ENCODE measurements around the gene RASSF1.

Gene RASSF1

DNA sequence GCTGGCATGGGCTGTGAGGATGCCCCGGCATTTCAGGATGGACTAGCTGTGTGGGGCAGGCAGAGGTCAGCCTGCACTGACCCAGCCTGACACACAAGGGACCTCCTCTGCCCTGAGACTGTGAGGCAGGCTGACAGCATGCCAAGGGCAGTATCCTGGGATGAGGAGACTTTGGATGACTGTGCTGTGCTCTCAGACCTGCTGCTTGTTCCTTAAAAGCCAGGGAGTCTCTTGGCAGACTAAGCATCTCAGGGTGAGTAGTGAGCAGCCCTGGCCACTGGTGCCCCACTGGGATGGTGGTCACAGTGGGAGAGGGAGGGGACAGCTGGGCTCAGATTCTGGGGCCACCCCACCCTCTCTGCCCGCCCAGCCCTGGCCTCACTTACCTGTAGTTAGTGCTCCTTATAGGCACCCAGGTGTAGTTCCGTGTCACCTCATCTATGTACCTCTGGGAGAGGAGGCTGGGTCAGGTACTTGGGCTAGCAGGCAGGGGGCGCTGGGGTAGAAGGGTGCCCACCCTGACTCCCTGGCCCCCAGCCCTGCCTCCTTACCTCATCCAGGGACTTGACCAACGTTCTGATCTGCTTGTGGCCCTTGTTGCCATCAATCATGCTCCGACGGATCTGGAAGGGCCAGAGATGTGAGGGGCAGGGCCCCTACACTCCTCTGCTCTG, 34.8 kb upstream of the RASSF1 start:
- Histone ChIP-seq H3K36me3 (ENCODE audit: control insufficient read depth, insufficient read depth, low read length) (peaks cover 5% of the 10 kb centered on the region), H3K9ac (ENCODE audit: low read depth, low read length) (no peak overlapping the region), H3K27me3 (ENCODE audit: control insufficient read depth, insufficient read depth, low read length) (no peaks in the 10 kb centered on the region), H3K9me3 (ENCODE audit: control insufficient read depth, insufficient read depth, low read length) (no peaks in the 10 kb centered on the region), H3K4me1 (ENCODE audit: control insufficient read depth, insufficient read depth, low read length) (peaks cover 2% of the 10 kb centered on the region), H3K4me3 (ENCODE audit: low read depth, low read length) (no peak overlapping the region)

GRCh38 chr3:50374363-50375257, 34.0 kb upstream of the RASSF1 start:
- Histone ChIP-seq H3K9me3 (ENCODE audit: control insufficient read depth, insufficient read depth, low read length) (no peaks in the 10 kb centered on the region), H3K27me3 (ENCODE audit: control insufficient read depth, insufficient read depth, low read length) (no peaks in the 10 kb centered on the region), H3K9ac (ENCODE audit: low read depth, low read length) (no peak overlapping the region), H3K36me3 (ENCODE audit: control insufficient read depth, insufficient read depth, low read length) (peaks cover 5% of the 10 kb centered on the region), H3K4me3 (ENCODE audit: low read depth, low read length) (no peak overlapping the region), H3K4me1 (ENCODE audit: control insufficient read depth, insufficient read depth, low read length) (peaks cover 2% of the 10 kb centered on the region)

GRCh38 chr3:50373146-50374051, 32.8 kb upstream of the RASSF1 start:
- Histone ChIP-seq H3K9ac (ENCODE audit: low read depth, low read length) (no peak overlapping the region), H3K27me3 (ENCODE audit: control insufficient read depth, insufficient read depth, low read length) (no peaks in the 10 kb centered on the region), H3K4me1 (ENCODE audit: control insufficient read depth, insufficient read depth, low read length) (peaks cover 2% of the 10 kb centered on the region), H3K4me3 (ENCODE audit: low read depth, low read length) (no peak overlapping the region), H3K36me3 (ENCODE audit: control insufficient read depth, insufficient read depth, low read length) (peaks cover 5% of the 10 kb centered on the region), H3K9me3 (ENCODE audit: control insufficient read depth, insufficient read depth, low read length) (no peaks in the 10 kb centered on the region)

DNA sequence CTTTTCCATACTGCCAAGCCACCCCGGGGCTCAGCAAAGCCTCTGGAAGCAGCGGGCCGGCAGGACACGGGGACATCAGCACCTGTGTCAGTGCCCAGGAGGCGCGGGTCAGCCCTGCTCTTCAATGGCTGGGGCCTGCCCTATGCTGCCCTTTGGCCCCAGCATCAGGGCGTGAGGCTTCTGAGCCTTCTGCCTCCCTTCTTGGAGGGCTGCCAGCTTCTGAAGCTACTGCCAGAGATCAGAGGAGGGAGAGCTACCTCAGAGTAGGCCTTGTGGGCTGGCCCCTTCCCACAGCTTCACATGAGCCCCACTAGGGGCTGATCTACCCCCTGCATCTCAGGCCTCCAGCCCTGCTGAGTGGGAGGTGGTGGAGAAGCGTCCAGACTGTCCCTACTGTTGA, 31.7 kb upstream of the RASSF1 start:
- H3K27me3 ChIP-seq (ENCODE audit: control insufficient read depth, insufficient read depth, low read length), result no peaks in the 10 kb centered on the region
- H3K4me3 ChIP-seq (ENCODE audit: low read depth, low read length), result no peak overlapping the region
- H3K9ac ChIP-seq (ENCODE audit: low read depth, low read length), result no peak overlapping the region
- H3K36me3 ChIP-seq (ENCODE audit: control insufficient read depth, insufficient read depth, low read length), result peaks cover 5% of the 10 kb centered on the region
- peaks cover 2% of the 10 kb centered on the region for H3K4me1 ChIP-seq (ENCODE audit: control insufficient read depth, insufficient read depth, low read length)
- no peaks in the 10 kb centered on the region for H3K9me3 ChIP-seq (ENCODE audit: control insufficient read depth, insufficient read depth, low read length)

GRCh38 chr3:50371133-50371685, 30.6 kb upstream of the RASSF1 start:
- Histone ChIP-seq H3K27me3 (ENCODE audit: control insufficient read depth, insufficient read depth, low read length) (peaks cover under 1% of the 10 kb centered on the region), H3K9ac (ENCODE audit: low read depth, low read length) (no peak overlapping the region), H3K36me3 (ENCODE audit: control insufficient read depth, insufficient read depth, low read length) (peaks cover 7% of the 10 kb centered on the region), H3K9me3 (ENCODE audit: control insufficient read depth, insufficient read depth, low read length) (no peaks in the 10 kb centered on the region), H3K4me1 (ENCODE audit: control insufficient read depth, insufficient read depth, low read length) (peaks cover 2% of the 10 kb centered on the region), H3K4me3 (ENCODE audit: low read depth, low read length) (no peak overlapping the region)

DNA sequence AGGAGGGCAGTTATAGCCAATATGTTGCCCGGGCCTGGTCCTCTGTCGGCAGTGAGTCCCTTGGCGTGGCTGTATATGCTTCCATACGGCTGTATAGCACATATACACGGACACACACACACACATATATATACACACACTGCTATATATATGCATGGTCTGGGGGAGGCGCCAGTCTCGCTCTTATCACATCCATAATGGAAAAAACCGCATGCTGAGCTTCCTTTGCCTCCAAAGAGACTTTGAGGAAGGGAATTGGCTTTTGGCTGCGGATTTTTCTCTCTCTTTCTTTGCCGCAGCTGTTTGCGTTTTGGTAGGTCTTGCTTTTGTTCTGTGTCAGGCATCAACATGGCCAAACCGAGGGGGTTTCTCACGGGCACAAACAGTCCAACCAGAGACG, 30.0 kb upstream of the RASSF1 start:
- peaks cover 6% of the 10 kb centered on the region for H3K27me3 ChIP-seq (ENCODE audit: control insufficient read depth, insufficient read depth, low read length)
- peaks cover 2% of the 10 kb centered on the region for H3K4me1 ChIP-seq (ENCODE audit: control insufficient read depth, insufficient read depth, low read length)
- no peak overlapping the region for H3K9ac ChIP-seq (ENCODE audit: low read depth, low read length)
- H3K36me3 ChIP-seq (ENCODE audit: control insufficient read depth, insufficient read depth, low read length), result peaks cover 7% of the 10 kb centered on the region
- no peaks in the 10 kb centered on the region for H3K9me3 ChIP-seq (ENCODE audit: control insufficient read depth, insufficient read depth, low read length)
- no peak overlapping the region for H3K4me3 ChIP-seq (ENCODE audit: low read depth, low read length)

DNA sequence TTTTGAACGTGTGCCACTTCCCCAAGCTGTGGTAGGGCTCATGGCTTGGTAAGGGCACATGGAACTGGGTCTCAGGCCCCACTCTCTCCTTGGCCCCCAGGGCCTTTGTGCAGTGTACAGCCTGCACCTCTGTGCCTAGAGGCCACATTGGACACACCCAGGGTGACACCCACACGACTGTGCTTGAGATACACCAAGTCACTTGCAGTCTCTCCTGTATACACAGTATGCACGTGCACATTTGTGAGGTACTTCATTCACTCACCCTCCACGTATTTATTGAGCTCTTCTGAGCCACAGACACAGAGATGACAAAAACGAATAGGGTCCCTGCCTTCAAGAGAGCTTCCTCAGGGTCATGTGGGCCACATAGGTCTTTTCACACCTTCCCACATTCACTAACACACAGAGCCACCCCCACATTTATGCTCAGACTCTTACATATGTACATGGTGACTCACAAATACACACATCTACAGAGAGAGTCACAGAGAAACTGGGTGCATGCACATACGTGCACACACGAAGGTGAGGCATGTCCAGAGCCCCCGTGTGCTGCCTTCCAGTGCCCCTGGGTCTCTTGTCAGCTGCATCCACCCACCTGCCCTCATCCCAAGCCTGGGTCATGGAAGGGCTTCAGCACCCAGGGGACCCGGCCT, 28.5 kb upstream of the RASSF1 start:
- no peak overlapping the region for H3K4me3 ChIP-seq (ENCODE audit: low read depth, low read length)
- no peaks in the 10 kb centered on the region for H3K4me1 ChIP-seq (ENCODE audit: control insufficient read depth, insufficient read depth, low read length)
- no peaks in the 10 kb centered on the region for H3K9me3 ChIP-seq (ENCODE audit: control insufficient read depth, insufficient read depth, low read length)
- peaks cover 6% of the 10 kb centered on the region for H3K27me3 ChIP-seq (ENCODE audit: control insufficient read depth, insufficient read depth, low read length)
- H3K36me3 ChIP-seq (ENCODE audit: control insufficient read depth, insufficient read depth, low read length), result peaks cover 3% of the 10 kb centered on the region
- H3K9ac ChIP-seq (ENCODE audit: low read depth, low read length), result no peak overlapping the region

DNA sequence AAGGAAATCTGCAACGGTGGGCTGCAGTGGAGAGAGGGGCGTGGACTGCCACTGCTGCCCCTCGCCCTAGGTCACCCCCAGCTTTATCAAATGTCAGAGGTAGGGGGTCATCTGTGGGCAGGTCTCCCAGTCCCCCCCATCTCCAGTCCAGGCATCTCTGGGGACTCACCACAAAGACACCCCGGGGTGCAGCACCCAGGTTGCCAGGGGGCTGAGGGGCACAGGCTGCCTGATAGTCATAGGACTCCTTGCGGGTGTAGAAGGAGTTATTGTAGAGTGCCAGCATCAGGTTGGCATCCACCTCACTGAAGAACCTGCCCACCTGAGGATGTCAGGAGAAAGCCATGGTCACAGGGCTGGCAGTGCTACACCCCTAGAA, 25.2 kb upstream of the RASSF1 start:
- Histone ChIP-seq H3K27me3 (ENCODE audit: control insufficient read depth, insufficient read depth, low read length) (peaks cover 17% of the 10 kb centered on the region), H3K36me3 (ENCODE audit: control insufficient read depth, insufficient read depth, low read length) (peaks cover 3% of the 10 kb centered on the region), H3K9ac (ENCODE audit: low read depth, low read length) (no peak overlapping the region), H3K4me1 (ENCODE audit: control insufficient read depth, insufficient read depth, low read length) (no peaks in the 10 kb centered on the region), H3K4me3 (ENCODE audit: low read depth, low read length) (peak overlapping the region; percentile 75), H3K9me3 (ENCODE audit: control insufficient read depth, insufficient read depth, low read length) (no peaks in the 10 kb centered on the region)

GRCh38 chr3:50365080-50365841, 24.6 kb upstream of the RASSF1 start:
- H3K9me3 ChIP-seq (ENCODE audit: control insufficient read depth, insufficient read depth, low read length), result no peaks in the 10 kb centered on the region
- no peaks in the 10 kb centered on the region for H3K4me1 ChIP-seq (ENCODE audit: control insufficient read depth, insufficient read depth, low read length)
- peaks cover 3% of the 10 kb centered on the region for H3K36me3 ChIP-seq (ENCODE audit: control insufficient read depth, insufficient read depth, low read length)
- peak overlapping the region; percentile 75 for H3K4me3 ChIP-seq (ENCODE audit: low read depth, low read length)
- H3K9ac ChIP-seq (ENCODE audit: low read depth, low read length), result no peak overlapping the region
- H3K27me3 ChIP-seq (ENCODE audit: control insufficient read depth, insufficient read depth, low read length), result peaks cover 17% of the 10 kb centered on the region

DNA sequence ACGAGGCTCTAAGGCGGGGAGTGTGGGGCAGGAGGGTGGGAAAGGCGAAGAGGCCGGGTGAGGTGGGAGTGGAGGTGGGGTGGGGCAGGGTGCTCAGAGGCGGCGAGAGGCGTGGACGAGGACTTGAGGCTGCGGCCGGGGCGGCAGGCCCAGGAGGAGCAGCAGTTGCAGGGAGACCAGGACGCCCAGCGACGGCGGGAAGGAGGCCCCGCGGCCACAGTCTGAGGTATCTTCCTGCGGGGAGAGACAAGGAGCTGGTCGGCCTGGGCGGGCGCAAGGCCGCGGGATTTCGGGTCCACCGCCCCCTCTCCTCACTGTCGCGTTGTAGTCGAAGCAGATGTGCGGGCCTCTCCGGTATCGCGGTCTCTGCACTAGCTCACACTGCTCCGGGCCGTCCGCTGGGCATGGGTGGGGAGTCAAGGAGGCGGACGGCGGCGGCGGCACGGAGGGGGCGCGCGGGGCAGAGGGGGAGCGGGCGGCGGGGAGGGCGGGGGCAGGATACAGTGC, 24.0 kb upstream of the RASSF1 start:
- Histone ChIP-seq H3K4me1 (ENCODE audit: control insufficient read depth, insufficient read depth, low read length) (peaks cover 3% of the 10 kb centered on the region), H3K4me3 (ENCODE audit: low read depth, low read length) (peak overlapping the region; percentile 50), H3K9me3 (ENCODE audit: control insufficient read depth, insufficient read depth, low read length) (no peaks in the 10 kb centered on the region), H3K9ac (ENCODE audit: low read depth, low read length) (no peak overlapping the region), H3K36me3 (ENCODE audit: control insufficient read depth, insufficient read depth, low read length) (peaks cover 3% of the 10 kb centered on the region), H3K27me3 (ENCODE audit: control insufficient read depth, insufficient read depth, low read length) (peaks cover 17% of the 10 kb centered on the region)
